ENCODE results near the gene TCF7L2.

The TCF7L2 gene

GRCh38 chr10:113113918-113114317 is 163.9 kb downstream of the TCF7L2 start:
- H3K36me3 ChIP-seq (ENCODE audit: insufficient read depth, low read length) = no peaks in the 10 kb centered on the region
- H3F3A ChIP-seq (ENCODE audit: insufficient read depth, low read length) = no peaks in the 10 kb centered on the region
- no peaks in the 10 kb centered on the region for H3K79me2 ChIP-seq (ENCODE audit: insufficient read depth, low read length)
- TF ChIP-seq EZH2 (IDR thresholded peaks at IDR 0.05; ENCODE audit: borderline replicate concordance, low read length) (no peak), CTCF (IDR thresholded peaks at IDR 0.05; ENCODE audit: low read length) (no peak)
- H3K4me2 ChIP-seq (ENCODE audit: low read length) = no peak overlapping the region
- no peak overlapping the region for H3K4me3 ChIP-seq (ENCODE audit: low read depth, low read length, poor library complexity, severe bottlenecking)
- no peaks in the 10 kb centered on the region for H3K27me3 ChIP-seq (ENCODE audit: insufficient read depth, low read length)
- no peaks in the 10 kb centered on the region for H3K4me1 ChIP-seq (ENCODE audit: insufficient read depth, low read length, severe bottlenecking)
- H2AFZ ChIP-seq (ENCODE audit: low read length) = no peak overlapping the region
- no peaks in the 10 kb centered on the region for H3K9me2 ChIP-seq (ENCODE audit: low read depth, low read length)
- no peaks in the 10 kb centered on the region for H3K9me3 ChIP-seq (ENCODE audit: low read length)
- H4K20me1 ChIP-seq (ENCODE audit: insufficient read depth, low read length) = no peaks in the 10 kb centered on the region
- H3K27ac ChIP-seq (ENCODE audit: low read depth, low read length, poor library complexity, severe bottlenecking) = no peak overlapping the region
- H3K9ac ChIP-seq (ENCODE audit: low read length) = no peak overlapping the region

- H3K4me1 ChIP-seq (ENCODE audit: insufficient read depth, low read length, severe bottlenecking) = no peaks in the 10 kb centered on the region
- H3K4me3 ChIP-seq (ENCODE audit: low read depth, low read length, poor library complexity, severe bottlenecking) = no peak overlapping the region
- no peak overlapping the region for H3K9ac ChIP-seq (ENCODE audit: low read length)
- H4K20me1 ChIP-seq (ENCODE audit: insufficient read depth, low read length) = no peaks in the 10 kb centered on the region
- no peaks in the 10 kb centered on the region for H3K27me3 ChIP-seq (ENCODE audit: insufficient read depth, low read length)
- H3K9me3 ChIP-seq (ENCODE audit: low read length) = no peaks in the 10 kb centered on the region
- H3K36me3 ChIP-seq (ENCODE audit: insufficient read depth, low read length) = no peaks in the 10 kb centered on the region
- no peak overlapping the region for H3K27ac ChIP-seq (ENCODE audit: low read depth, low read length, poor library complexity, severe bottlenecking)
- no peak overlapping the region for H2AFZ ChIP-seq (ENCODE audit: low read length)
- no peaks in the 10 kb centered on the region for H3K79me2 ChIP-seq (ENCODE audit: insufficient read depth, low read length)
- H3K9me2 ChIP-seq (ENCODE audit: low read depth, low read length) = no peaks in the 10 kb centered on the region
- no peak overlapping the region for H3K4me2 ChIP-seq (ENCODE audit: low read length)
- H3F3A ChIP-seq (ENCODE audit: insufficient read depth, low read length) = no peaks in the 10 kb centered on the region
- TF ChIP-seq EZH2 (IDR thresholded peaks at IDR 0.05; ENCODE audit: borderline replicate concordance, low read length) = no peak
- TF ChIP-seq CTCF (IDR thresholded peaks at IDR 0.05; ENCODE audit: low read length) = no peak
These were observed 165.5 kb downstream of the TCF7L2 start for GRCh38 chr10:113115556-113115955.

GRCh38 chr10:113118882-113119281 is 168.8 kb downstream of the TCF7L2 start:
- H3K4me1 ChIP-seq (ENCODE audit: insufficient read depth, low read length, severe bottlenecking) = no peaks in the 10 kb centered on the region
- TF ChIP-seq CTCF (IDR thresholded peaks at IDR 0.05; ENCODE audit: low read length) (no peak), EZH2 (IDR thresholded peaks at IDR 0.05; ENCODE audit: borderline replicate concordance, low read length) (no peak)
- H3K9ac ChIP-seq (ENCODE audit: low read length) = no peak overlapping the region
- no peak overlapping the region for H3K4me3 ChIP-seq (ENCODE audit: low read depth, low read length, poor library complexity, severe bottlenecking)
- no peaks in the 10 kb centered on the region for H3K9me2 ChIP-seq (ENCODE audit: low read depth, low read length)
- H3K36me3 ChIP-seq (ENCODE audit: insufficient read depth, low read length) = no peaks in the 10 kb centered on the region
- H2AFZ ChIP-seq (ENCODE audit: low read length) = no peak overlapping the region
- no peaks in the 10 kb centered on the region for H3K79me2 ChIP-seq (ENCODE audit: insufficient read depth, low read length)
- no peaks in the 10 kb centered on the region for H3K27me3 ChIP-seq (ENCODE audit: insufficient read depth, low read length)
- no peaks in the 10 kb centered on the region for H3K9me3 ChIP-seq (ENCODE audit: low read length)
- H3K4me2 ChIP-seq (ENCODE audit: low read length) = no peak overlapping the region
- H3F3A ChIP-seq (ENCODE audit: insufficient read depth, low read length) = no peaks in the 10 kb centered on the region
- H3K27ac ChIP-seq (ENCODE audit: low read depth, low read length, poor library complexity, severe bottlenecking) = no peak overlapping the region
- H4K20me1 ChIP-seq (ENCODE audit: insufficient read depth, low read length) = no peaks in the 10 kb centered on the region
